GM12878 (cell line): Measurements from ENCODE around the gene TLR5. TPM values are rescaled to one million over a fixed set of nuclear protein-coding genes. Genes with fewer than 3 reads are reported as not detected.

ENCODE experiments used
- ATF2 ChIP-seq: IDR thresholded peaks from 2 replicates; pipeline ENCODE4 v1.6.1; 2012; ENCODE audit warnings: low read length, inconsistent platforms
- BCLAF1 ChIP-seq: fragments of 450-650 bp; IDR thresholded peaks from 2 replicates; pipeline ENCODE4 v1.6.1; 2017; ENCODE audit warnings: antibody characterized with exemption, mild to moderate bottlenecking, moderate library complexity
- BHLHE40 ChIP-seq, 2 experiments: fragments of 450-650 bp in 1 of 2; IDR thresholded peaks; 2 replicates each; pipeline ENCODE4 v1.6.1; 2011 to 2017; ENCODE audit warnings: low read depth in 2 of 2, borderline replicate concordance in 1 of 2, improper control_type of control experiment in 1 of 2, low read length in 1 of 2, mild to moderate bottlenecking in 1 of 2
- CREM ChIP-seq: IDR thresholded peaks from 2 replicates; pipeline ENCODE4 v1.6.1; 2014; ENCODE audit warnings: antibody characterized with exemption, low read depth
- E4F1 ChIP-seq: fragments of 450-650 bp; IDR thresholded peaks from 2 replicates; pipeline ENCODE4 v1.6.1; 2018; ENCODE audit warnings: borderline replicate concordance, mild to moderate bottlenecking; ENCODE audit not compliant: partially characterized antibody
- FOXK2 ChIP-seq: fragments of 450-650 bp; IDR thresholded peaks from 2 replicates; pipeline ENCODE4 v1.6.1; 2017; ENCODE audit warnings: mild to moderate bottlenecking, moderate library complexity
- IRF3 ChIP-seq: fragments of 450-650 bp; IDR thresholded peaks from 2 replicates; pipeline ENCODE4 v1.6.1; 2014; ENCODE audit warnings: mild to moderate bottlenecking
- MEF2B ChIP-seq: fragments of 450-650 bp; IDR thresholded peaks from 2 replicates; pipeline ENCODE4 v1.6.1; 2018; ENCODE audit warnings: mild to moderate bottlenecking, moderate library complexity; ENCODE audit not compliant: partially characterized antibody, poor library complexity, severe bottlenecking
- MYB ChIP-seq: fragments of 150-350 bp; IDR thresholded peaks from 2 replicates; pipeline ENCODE4 v1.6.1; 2014; ENCODE audit warnings: mild to moderate bottlenecking, low read depth, low read length, borderline replicate concordance
- NFXL1 ChIP-seq: fragments of 450-650 bp; IDR thresholded peaks from 2 replicates; pipeline ENCODE4 v1.6.1; 2017; ENCODE audit warnings: antibody characterized with exemption, mild to moderate bottlenecking, borderline replicate concordance
- RBBP5 ChIP-seq: fragments of 200-600 bp; sonication (generic); conservative IDR thresholded peaks from 2 replicates; pipeline ENCODE4 v1.6.1; 2016
- RCOR1 ChIP-seq: conservative IDR thresholded peaks from 2 replicates; pipeline ENCODE4 v1.6.1; 2012; ENCODE audit warnings: low read depth, low read length, improper control_type of control experiment
- RELB ChIP-seq: fragments of 450-650 bp; IDR thresholded peaks from 2 replicates; pipeline ENCODE4 v1.6.1; 2017; ENCODE audit warnings: low read depth, mild to moderate bottlenecking, moderate library complexity
- RUNX3 ChIP-seq: IDR thresholded peaks from 2 replicates; pipeline ENCODE4 v1.6.1; 2012; ENCODE audit warnings: low read length, inconsistent platforms
- SREBF2 ChIP-seq: IDR thresholded peaks from 2 replicates; pipeline ENCODE4 v1.6.1; 2012; ENCODE audit warnings: mild to moderate bottlenecking, low read length
- SUZ12 ChIP-seq: fragments of 200-600 bp; sonication (generic); IDR thresholded peaks from one replicate; pipeline ENCODE4 v1.6.1; 2018; ENCODE audit warnings: antibody characterized with exemption, mild to moderate bottlenecking; ENCODE audit not compliant: unreplicated experiment
- TAF1 ChIP-seq: IDR thresholded peaks from 2 replicates; pipeline ENCODE4 v1.6.1; 2011; ENCODE audit warnings: mild to moderate bottlenecking, low read depth, low read length, borderline replicate concordance
- TARDBP ChIP-seq: IDR thresholded peaks from 2 replicates; pipeline ENCODE4 v1.6.1; 2016; ENCODE audit warnings: borderline replicate concordance
- TBL1XR1 ChIP-seq: IDR thresholded peaks from 2 replicates; pipeline ENCODE4 v1.6.1; 2012; ENCODE audit warnings: low read depth, low read length, improper control_type of control experiment
- TCF12 ChIP-seq: IDR thresholded peaks from 2 replicates; pipeline ENCODE4 v1.6.1; 2011; ENCODE audit warnings: low read depth, mild to moderate bottlenecking, low read length
- polyA plus RNA-seq, 11 experiments: library from polyadenylated mRNA; depleted of rRNA in 4 of 11; unstranded in 6 of 11; stranded (reverse) in 5 of 11; fragments of >200 nt; fragmentation: Nextera tagmentation in 4 of 11; fragmentation: Illumina TruSeq in 1 of 11; extraction: Ambion mirVana in 4 of 11; extraction: Trizol in 1 of 11; gene quantifications; 1 replicate in 1 of 11; 2 replicates in 10 of 11; pipeline versions ENCODE4 v1.2.1 to v1.2.3, GENCODE V29; 2011 to 2016; ENCODE audit warnings: inconsistent platforms in 2 of 11, missing spikeins in 2 of 11, low read depth in 1 of 11
- total RNA-seq, 4 experiments: library from RNA; depleted of rRNA in 3 of 4; stranded (reverse); fragments of >200 nt in 3 of 4; fragmentation: Illumina TruSeq in 1 of 4; extraction: Trizol in 1 of 4; gene quantifications; 2 replicates each; pipeline versions ENCODE4 v1.2.1 to v1.2.3, GENCODE V29; 2013 to 2021

Gene TLR5
- total and polyA plus RNA-seq, 10 of the 15 experiments (the other 5 are each of a cell fraction or from before 2014, with no cell fraction given) = 0.34 to 5.3 (median 0.79) TPM

GRCh38 chr1:223189903-223190724 is 47.1 kb upstream of the TLR5 start (continued):
- TF ChIP-seq TBL1XR1 (no peak; the same call in 1 of the 2 replicates), MYB (no peak), E4F1 (no peak), FOXK2 (no peak), TAF1 (no peak), BCLAF1 (no peak), SUZ12 (no peak), RELB (peak; percentile 94), RCOR1 (no peak), SREBF2 (no peak), TCF12 (peak; percentile 33; the same call in 1 of the 2 replicates), IRF3 (no peak), RBBP5 (no peak), CREM (peak; percentile 43), TARDBP (no peak), NFXL1 (no peak), RUNX3 (peak; percentile 93), BHLHE40 (IDR thresholded peaks at IDR 0.05; ENCODE audit: borderline replicate concordance in 1 of 2, low read depth in 2 of 2, low read length in 1 of 2) (peak; percentile 66 to 69; a peak in 3 of 4 replicates), MEF2B (peak; percentile 71), ATF2 (peak; percentile 75)
